OCI-LY1 (cell line): ENCODE data around the gene ICA1.

Experiments
- H2AFZ ChIP-seq: fragments of 200-600 bp; sonication (generic), shearing (Covaris generic); 2 replicates; pipeline ENCODE4 v1.6.0; 2014; ENCODE audit warnings: antibody characterized with exemption, mild to moderate bottlenecking, low read length
- H3F3A ChIP-seq: fragments of 200-600 bp; sonication (generic), shearing (Covaris generic); 2 replicates; pipeline ENCODE4 v1.6.0; 2014; ENCODE audit warnings: mild to moderate bottlenecking, antibody characterized with exemption, low read length, moderate library complexity; ENCODE audit not compliant: insufficient read depth
- H3K27ac ChIP-seq: fragments of 200-600 bp; sonication (generic); 2 replicates; pipeline ENCODE4 v1.5.1; 2014; ENCODE audit warnings: low read length, mixed run types, mild to moderate bottlenecking, low read depth; ENCODE audit not compliant: poor library complexity, severe bottlenecking
- H3K27me3 ChIP-seq: fragments of 200-600 bp; sonication (generic); 2 replicates; pipeline ENCODE4 v1.6.0; 2014; ENCODE audit warnings: antibody characterized with exemption, mild to moderate bottlenecking, low read length, moderate library complexity; ENCODE audit not compliant: insufficient read depth
- H3K36me3 ChIP-seq: fragments of 200-600 bp; sonication (generic); 2 replicates; pipeline ENCODE4 v1.6.1; 2014; ENCODE audit warnings: mild to moderate bottlenecking, antibody characterized with exemption, low read length, moderate library complexity, mixed read lengths; ENCODE audit not compliant: insufficient read depth
- H3K4me1 ChIP-seq: fragments of 200-600 bp; sonication (generic); 2 replicates; pipeline ENCODE4 v1.5.1; 2014; ENCODE audit warnings: mild to moderate bottlenecking, low read length, moderate library complexity; ENCODE audit not compliant: insufficient read depth, severe bottlenecking
- H3K4me2 ChIP-seq: fragments of 200-600 bp; sonication (generic), shearing (Covaris generic); 2 replicates; pipeline ENCODE4 v1.6.1; 2014; ENCODE audit warnings: low read length
- H3K4me3 ChIP-seq: fragments of 200-600 bp; sonication (generic); 2 replicates; pipeline ENCODE4 v1.5.1; 2014; ENCODE audit warnings: low read length, low read depth, mild to moderate bottlenecking, mixed read lengths; ENCODE audit not compliant: poor library complexity, severe bottlenecking
- H3K79me2 ChIP-seq: fragments of 200-600 bp; shearing (Covaris generic); 2 replicates; pipeline ENCODE4 v1.6.1; 2016; ENCODE audit warnings: mixed run types, low read length, mixed read lengths; ENCODE audit not compliant: insufficient read depth
- H3K9ac ChIP-seq: fragments of 200-600 bp; sonication (generic), shearing (Covaris generic); 2 replicates; pipeline ENCODE4 v1.6.1; 2014; ENCODE audit warnings: mild to moderate bottlenecking, low read length, mixed read lengths
- H3K9me2 ChIP-seq: fragments of 200-600 bp; sonication (generic), shearing (Covaris generic); 2 replicates; pipeline ENCODE4 v1.6.1; 2014; ENCODE audit warnings: low read depth, mild to moderate bottlenecking, low read length, mixed read lengths
- H3K9me3 ChIP-seq: fragments of 200-600 bp; shearing (Covaris generic); 2 replicates; pipeline ENCODE4 v1.6.1; 2014; ENCODE audit warnings: low read length, mixed read lengths
- H4K20me1 ChIP-seq: fragments of 200-600 bp; sonication (generic), shearing (Covaris generic); 2 replicates; pipeline ENCODE4 v1.6.0; 2016; ENCODE audit warnings: mild to moderate bottlenecking, low read length; ENCODE audit not compliant: insufficient read depth
- CTCF ChIP-seq: fragments of 200-600 bp; sonication (generic), shearing (Covaris generic); IDR thresholded peaks from 2 replicates; pipeline ENCODE4 v1.5.1; 2017; ENCODE audit warnings: mild to moderate bottlenecking, antibody characterized with exemption, low read length, moderate library complexity, mixed read lengths
- EZH2 ChIP-seq: fragments of 200-600 bp; sonication (generic), shearing (Covaris generic); IDR thresholded peaks from 2 replicates; pipeline ENCODE4 v1.8.0; 2017; ENCODE audit warnings: borderline replicate concordance, mixed run types, mild to moderate bottlenecking, antibody characterized with exemption, low read length, moderate library complexity, mixed read lengths

Gene ICA1

DNA sequence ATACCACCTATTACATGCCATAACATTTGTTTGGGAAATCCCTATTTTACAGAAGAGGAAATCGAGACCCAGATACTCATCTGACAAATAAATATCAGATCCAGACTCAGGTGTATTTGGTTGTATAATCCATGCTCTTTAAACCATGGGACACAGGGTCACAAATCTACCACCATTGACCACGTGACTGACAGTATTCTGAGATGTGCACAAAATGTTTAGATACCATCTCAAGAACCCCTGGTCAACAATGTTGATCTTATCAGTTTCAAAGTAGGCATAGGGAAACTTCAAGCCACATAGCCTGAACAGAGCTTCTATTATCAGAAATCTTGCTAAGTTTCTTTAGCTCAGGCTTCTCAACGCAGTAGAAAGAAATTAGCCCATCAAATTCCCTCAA lies 93.6 kb downstream of the ICA1 start:
- TF ChIP-seq EZH2 (no peak), CTCF (no peak)

GRCh38 chr7:8165150-8165549 lies 96.8 kb downstream of the ICA1 start:
- no peak overlapping the region for H3K4me2 ChIP-seq
- H3F3A ChIP-seq: no peaks in the 10 kb centered on the region
- H3K9me3 ChIP-seq: no peaks in the 10 kb centered on the region
- H3K27ac ChIP-seq: no peak overlapping the region
- no peaks in the 10 kb centered on the region for H3K4me1 ChIP-seq
- no peak overlapping the region for H3K4me3 ChIP-seq
- no peaks in the 10 kb centered on the region for H4K20me1 ChIP-seq
- no peak for TF ChIP-seq CTCF
- TF ChIP-seq EZH2: no peak
- H3K9me2 ChIP-seq: no peaks in the 10 kb centered on the region
- H2AFZ ChIP-seq: no peak overlapping the region
- H3K27me3 ChIP-seq: no peaks in the 10 kb centered on the region
- no peaks in the 10 kb centered on the region for H3K36me3 ChIP-seq
- no peak overlapping the region for H3K9ac ChIP-seq
- no peaks in the 10 kb centered on the region for H3K79me2 ChIP-seq

More for the DNA sequence above, 93.6 kb downstream of the ICA1 start:
- Histone ChIP-seq H3K9me2 (no peaks in the 10 kb centered on the region), H3K4me1 (no peaks in the 10 kb centered on the region), H3K27me3 (no peaks in the 10 kb centered on the region), H3K36me3 (no peaks in the 10 kb centered on the region), H3K9ac (no peak overlapping the region), H3K4me2 (no peak overlapping the region), H4K20me1 (no peaks in the 10 kb centered on the region), H3K27ac (no peak overlapping the region), H3K79me2 (no peaks in the 10 kb centered on the region), H3F3A (no peaks in the 10 kb centered on the region), H3K4me3 (no peak overlapping the region), H2AFZ (no peak overlapping the region), H3K9me3 (no peaks in the 10 kb centered on the region)

DNA sequence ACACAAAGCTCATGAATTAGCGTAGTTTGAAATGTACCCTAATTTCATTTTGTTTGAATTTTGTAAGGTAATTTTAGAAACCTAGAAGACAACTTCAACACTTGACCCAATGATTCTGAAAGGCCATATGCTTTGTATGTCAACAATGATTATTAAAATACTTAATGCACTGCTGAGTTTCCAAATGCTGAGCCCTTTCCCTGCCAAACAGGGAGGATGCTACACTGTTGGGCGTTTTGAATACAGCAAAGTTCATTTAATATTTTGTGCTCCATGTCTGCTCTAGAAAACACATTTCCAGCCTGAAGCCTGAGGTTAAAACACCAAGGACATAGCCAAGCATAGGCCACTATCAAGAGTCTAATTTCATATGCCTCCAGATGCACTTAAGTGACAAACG lies 99.8 kb downstream of the ICA1 start:
- Histone ChIP-seq H3K4me3 (no peak overlapping the region), H3K4me1 (no peaks in the 10 kb centered on the region), H3K27me3 (no peaks in the 10 kb centered on the region), H3K4me2 (no peak overlapping the region), H3K27ac (no peak overlapping the region), H2AFZ (no peak overlapping the region), H4K20me1 (no peaks in the 10 kb centered on the region), H3K36me3 (no peaks in the 10 kb centered on the region), H3F3A (no peaks in the 10 kb centered on the region), H3K9me2 (no peaks in the 10 kb centered on the region), H3K79me2 (no peaks in the 10 kb centered on the region), H3K9me3 (no peaks in the 10 kb centered on the region), H3K9ac (no peak overlapping the region)
- TF ChIP-seq EZH2: no peak

DNA sequence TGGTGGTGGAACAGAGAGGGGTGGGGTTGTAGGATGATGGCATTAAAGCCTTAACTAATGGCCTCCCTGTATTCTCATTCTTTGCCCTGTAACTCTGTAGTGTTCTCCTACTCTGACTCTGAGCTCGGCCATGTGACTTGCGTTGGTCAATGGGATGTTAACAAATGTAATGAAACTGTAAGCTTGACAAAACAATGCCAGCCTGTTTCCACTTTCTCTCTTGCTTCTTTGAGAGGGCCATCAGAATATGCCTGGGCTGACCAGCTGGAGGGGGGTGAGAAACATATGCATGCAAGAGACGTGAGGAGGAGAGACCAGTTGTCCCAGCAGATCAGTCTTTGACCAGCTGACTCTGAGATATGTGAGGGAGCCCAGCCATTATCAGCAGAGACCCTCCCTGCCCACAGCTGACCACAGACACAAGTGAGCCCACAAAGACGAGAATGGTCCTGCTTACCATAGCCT lies 100.6 kb downstream of the ICA1 start:
- no peaks in the 10 kb centered on the region for H4K20me1 ChIP-seq
- H2AFZ ChIP-seq: no peak overlapping the region
- no peaks in the 10 kb centered on the region for H3F3A ChIP-seq
- no peak overlapping the region for H3K4me2 ChIP-seq
- no peak for TF ChIP-seq EZH2
- H3K36me3 ChIP-seq: no peaks in the 10 kb centered on the region
- H3K4me3 ChIP-seq: no peak overlapping the region
- H3K9me2 ChIP-seq: no peaks in the 10 kb centered on the region
- no peak overlapping the region for H3K27ac ChIP-seq
- no peaks in the 10 kb centered on the region for H3K9me3 ChIP-seq
- H3K4me1 ChIP-seq: no peaks in the 10 kb centered on the region
- H3K27me3 ChIP-seq: no peaks in the 10 kb centered on the region
- H3K79me2 ChIP-seq: no peaks in the 10 kb centered on the region
- no peak overlapping the region for H3K9ac ChIP-seq
